Measurements from ENCODE around the gene YPEL1. TPM values are rescaled to one million over a fixed set of nuclear protein-coding genes. Genes with fewer than 3 reads are reported as not detected.

Gene YPEL1
- total and polyA plus RNA-seq, 2 of the 13 experiments (the other 11 are each of a cell fraction or from before 2014, with no cell fraction given) = 0.33 to 2.5 TPM

- H3K4me3 ChIP-seq (replicated peaks in 1 of 3; ENCODE audit: insufficient read depth in 1 of 3, low read depth in 2 of 3, low read length in 3 of 3) = no peak overlapping the region
- H3K4me2 ChIP-seq (ENCODE audit: low read depth, low read length) = no peak overlapping the region
- no peak for FAIRE-seq
- ChIA-PET POLR2A (no interaction called here), CTCF (ENCODE audit: low intra/inter-chr PET ratio, low total read pairs) (no interaction called here)
- no peak overlapping the region for H2AFZ ChIP-seq (ENCODE audit: low read length)
- no peaks in the 10 kb centered on the region for H3K36me3 ChIP-seq (replicated peaks in 1 of 2; ENCODE audit: control insufficient read depth in 1 of 2, insufficient read depth in 2 of 2, low read length in 2 of 2)
- intact Hi-C loops (cut with micrococcal nuclease; ENCODE audit: unreplicated experiment) (no loop called here), in situ Hi-C loops (cut with HindIII; ENCODE audit: extremely low pct_ligation_motif_present, low pct_unique_long_range_greater_than_20kb) (loop anchor here (10.0 kb wide), 1 partner anchor 54 kb away; no protein-coding TSS in a partner anchor)
- no peak overlapping the region for H3K9ac ChIP-seq (ENCODE audit: insufficient read depth, low read depth, low read length)
- no peak overlapping the region for H3K27ac ChIP-seq (ENCODE audit: extremely low read length, insufficient read depth, low read length)
- H3K4me1 ChIP-seq (ENCODE audit: insufficient read depth, low read length) = peaks cover 27% of the 10 kb centered on the region
- no peaks in the 10 kb centered on the region for H3K9me3 ChIP-seq (ENCODE audit: low read length)
- WGBS (ENCODE audit: low lambda C conversion rate) = 53% methylated on average over 7 of the region's 7 CpGs
- H3K27me3 ChIP-seq (ENCODE audit: control insufficient read depth in 1 of 2, insufficient read depth in 2 of 2, low read length in 2 of 2) = no peaks in the 10 kb centered on the region
- no peak for DNase-seq (ENCODE audit: low spot score)
- no peaks in the 10 kb centered on the region for H4K20me1 ChIP-seq (ENCODE audit: insufficient read depth, low read length)
- H3K79me2 ChIP-seq (ENCODE audit: insufficient read depth, low read length) = no peaks in the 10 kb centered on the region
- ATAC-seq = no peak
- no TSS peak for BruUV-seq (replicated peaks)
- no peak for TF ChIP-seq ZNF142 (CRISPR knock-in tag; IDR thresholded peaks at IDR 0.05)
- TF ChIP-seq ATF2 (CRISPR knock-in tag; IDR thresholded peaks at IDR 0.05) = no peak
- no peak for TF ChIP-seq ZNF737 (CRISPR knock-in tag; IDR thresholded peaks at IDR 0.05; ENCODE audit: borderline replicate concordance)
- TF ChIP-seq ZNF326 (CRISPR knock-in tag; IDR thresholded peaks at IDR 0.05; ENCODE audit: borderline replicate concordance) = no peak
- TF ChIP-seq ZNF414 (CRISPR knock-in tag; IDR thresholded peaks at IDR 0.05) = no peak
- TF ChIP-seq HIC2 (CRISPR knock-in tag; IDR thresholded peaks at IDR 0.05; ENCODE audit: low read depth) = no peak
- no peak for TF ChIP-seq GPBP1L1 (CRISPR knock-in tag; IDR thresholded peaks at IDR 0.05)
- TF ChIP-seq SIN3B (IDR thresholded peaks at IDR 0.05; ENCODE audit: low read length) = no peak
- no peak for TF ChIP-seq MYC (CRISPR knock-in tag; IDR thresholded peaks at IDR 0.05; ENCODE audit: borderline replicate concordance)
- TF ChIP-seq SOX13 (IDR thresholded peaks at IDR 0.05) = no peak
- no peak for TF ChIP-seq SOX13 (CRISPR knock-in tag; conservative IDR thresholded peaks at IDR 0.05 in 1 of 2, IDR thresholded peaks at IDR 0.05 in 1 of 2)
- TF ChIP-seq SRSF1 (optimal IDR thresholded peaks at IDR 0.05; ENCODE audit: low read depth, low read length) = no peak
- no peak for TF ChIP-seq NCOA2 (CRISPR knock-in tag; IDR thresholded peaks at IDR 0.05)
Measured at GRCh38 chr22:21660904-21661303, 74.7 kb downstream of the YPEL1 start.

All from HepG2 (cell line).